Smooth muscle cell (in vitro differentiated cells): Measurements from ENCODE around the gene RB1. TPM values are rescaled to one million over a fixed set of nuclear protein-coding genes. Genes with fewer than 3 reads are reported as not detected.

Experiments used
- DNase-seq: peaks from one replicate; lab custom pipeline; 2025; ENCODE audit not compliant: unreplicated experiment; lab: John Stamatoyannopoulos, UW
- H2AFZ ChIP-seq: fragments of 200-600 bp; sonication (generic); 2 replicates; pipeline ENCODE4 v1.6.0; 2016; ENCODE audit warnings: antibody characterized with exemption, low read depth, mild to moderate bottlenecking
- H3F3A ChIP-seq: fragments of 200-600 bp; sonication (generic); 2 replicates; pipeline ENCODE4 v1.6.0; 2017; ENCODE audit warnings: antibody characterized with exemption, low read depth
- H3K27ac ChIP-seq: fragments of 200-600 bp; sonication (generic); 2 replicates; pipeline ENCODE4 v1.5.1; 2016; ENCODE audit warnings: low read depth, mild to moderate bottlenecking
- H3K27me3 ChIP-seq: fragments of 200-600 bp; sonication (generic); 2 replicates; pipeline ENCODE4 v1.6.1; 2016; ENCODE audit warnings: low read depth, mild to moderate bottlenecking
- H3K36me3 ChIP-seq: fragments of 200-600 bp; sonication (generic); 2 replicates; pipeline ENCODE4 v1.5.1; 2016; ENCODE audit warnings: low read depth
- H3K4me1 ChIP-seq: fragments of 200-600 bp; sonication (generic); 2 replicates; pipeline ENCODE4 v1.5.1; 2016; ENCODE audit warnings: low read depth
- H3K4me2 ChIP-seq: fragments of 200-600 bp; sonication (generic); 2 replicates; pipeline ENCODE4 v1.6.0; 2016; ENCODE audit warnings: mild to moderate bottlenecking
- H3K4me3 ChIP-seq: fragments of 200-600 bp; sonication (generic); 2 replicates; pipeline ENCODE4 v1.5.1; 2016; ENCODE audit warnings: mild to moderate bottlenecking
- H3K79me2 ChIP-seq: fragments of 200-600 bp; sonication (generic); 2 replicates; pipeline ENCODE4 v1.6.0; 2016; ENCODE audit warnings: low read depth, mild to moderate bottlenecking
- H3K9ac ChIP-seq: fragments of 200-600 bp; sonication (generic); 2 replicates; pipeline ENCODE4 v1.6.0; 2016; ENCODE audit warnings: low read depth
- H3K9me3 ChIP-seq: fragments of 200-600 bp; sonication (generic); replicated peaks from 2 replicates; pipeline ENCODE4 v1.5.1; 2016; ENCODE audit warnings: low read depth
- H4K20me1 ChIP-seq: fragments of 200-600 bp; sonication (generic); 2 replicates; pipeline ENCODE4 v1.6.0; 2016; ENCODE audit warnings: low read depth
- WGBS: methylation state at CpG from one replicate; pipeline ENCODE4 v1.1.7; 2016; ENCODE audit warnings: low lambda C conversion rate; 5-methylcytosine and 5-hydroxymethylcytosine counted together
- polyA plus RNA-seq: library from polyadenylated mRNA; unstranded; fragments of >200 nt; fragmentation: Nextera tagmentation; extraction: Ambion mirVana; gene quantifications from 2 replicates; pipeline ENCODE4 v1.2.1, GENCODE V29; 2016
- total RNA-seq: library from RNA; depleted of rRNA; stranded (reverse); fragments of >200 nt; gene quantifications from 2 replicates; pipeline ENCODE4 v1.2.3, GENCODE V29; 2014
- TF ChIP-seq, protein P1 (sequence below): fragments of 200-600 bp; sonication (generic); IDR thresholded peaks from 2 replicates; pipeline ENCODE4 v1.5.1; 2017; ENCODE audit warnings: borderline replicate concordance, mild to moderate bottlenecking, antibody characterized with exemption; ENCODE audit not compliant: insufficient read depth, poor library complexity, severe bottlenecking

The RB1 gene
- total and polyA plus RNA-seq, 2 experiments from 2014 or later = 12.5 to 40.2 TPM

GRCh38 chr13:48316826-48317510 is 13.4 kb downstream of the RB1 start:
- WGBS = 98% methylated on average over 41 of the region's 43 CpGs
- peaks cover 3% of the 10 kb centered on the region for H3K9me3 ChIP-seq

DNA sequence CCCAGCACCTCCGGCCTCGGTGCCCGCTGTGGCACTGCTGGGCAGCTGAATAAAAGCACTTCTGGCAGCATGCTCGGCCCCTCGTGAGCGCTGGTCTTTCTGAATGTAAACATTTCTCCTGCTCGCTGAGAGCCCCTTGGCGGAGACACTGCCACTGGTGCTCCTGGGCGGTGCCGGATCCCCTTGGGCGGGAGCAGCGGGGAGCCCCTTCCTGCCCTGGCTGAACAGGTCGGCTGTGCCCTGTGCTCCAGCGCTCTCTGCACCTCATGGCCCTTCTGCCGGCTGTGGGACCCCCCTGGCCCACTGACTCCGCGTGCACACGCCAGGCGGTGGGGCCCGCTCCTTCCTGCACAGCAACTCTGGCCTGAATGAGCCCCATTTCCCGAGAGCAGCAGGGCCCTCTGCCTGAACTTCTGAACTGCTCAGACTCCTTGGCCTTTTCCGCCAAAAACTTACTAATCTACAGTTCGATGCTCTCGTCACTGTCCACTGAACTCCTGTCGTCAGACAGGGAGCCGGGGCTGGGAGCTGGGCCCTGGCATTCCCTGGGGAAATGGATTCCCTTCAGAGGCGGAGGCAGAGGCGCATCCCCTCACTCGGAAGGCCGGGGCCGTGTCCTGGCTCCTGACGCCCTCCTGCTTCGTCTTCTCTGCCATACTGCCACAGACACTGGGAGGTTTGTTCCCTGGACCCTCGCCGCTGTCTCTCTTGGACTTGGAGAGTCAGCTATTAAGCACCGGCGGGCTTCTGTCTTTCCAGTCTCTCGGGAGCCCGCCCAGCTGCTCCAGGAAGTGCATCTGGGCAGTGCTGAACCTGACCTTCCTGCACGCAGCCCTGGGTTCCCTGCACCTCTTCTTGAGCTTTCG is 14.2 kb downstream of the RB1 start:
- WGBS = 96% methylated on average over 41 of the region's 41 CpGs

More at GRCh38 chr13:48316826-48317510, 13.4 kb downstream of the RB1 start:
- no peaks in the 10 kb centered on the region for H3K27me3 ChIP-seq
- H3K4me1 ChIP-seq = no peaks in the 10 kb centered on the region
- H3K27ac ChIP-seq = no peak overlapping the region
- H2AFZ ChIP-seq = no peak overlapping the region
- no peak overlapping the region for H3K4me3 ChIP-seq
- H3K36me3 ChIP-seq = peaks cover 3% of the 10 kb centered on the region
- no peaks in the 10 kb centered on the region for H4K20me1 ChIP-seq
- H3K9ac ChIP-seq = no peak overlapping the region
- H3F3A ChIP-seq = no peaks in the 10 kb centered on the region
- H3K79me2 ChIP-seq = peaks cover 22% of the 10 kb centered on the region
- TF ChIP-seq, protein P1, sequence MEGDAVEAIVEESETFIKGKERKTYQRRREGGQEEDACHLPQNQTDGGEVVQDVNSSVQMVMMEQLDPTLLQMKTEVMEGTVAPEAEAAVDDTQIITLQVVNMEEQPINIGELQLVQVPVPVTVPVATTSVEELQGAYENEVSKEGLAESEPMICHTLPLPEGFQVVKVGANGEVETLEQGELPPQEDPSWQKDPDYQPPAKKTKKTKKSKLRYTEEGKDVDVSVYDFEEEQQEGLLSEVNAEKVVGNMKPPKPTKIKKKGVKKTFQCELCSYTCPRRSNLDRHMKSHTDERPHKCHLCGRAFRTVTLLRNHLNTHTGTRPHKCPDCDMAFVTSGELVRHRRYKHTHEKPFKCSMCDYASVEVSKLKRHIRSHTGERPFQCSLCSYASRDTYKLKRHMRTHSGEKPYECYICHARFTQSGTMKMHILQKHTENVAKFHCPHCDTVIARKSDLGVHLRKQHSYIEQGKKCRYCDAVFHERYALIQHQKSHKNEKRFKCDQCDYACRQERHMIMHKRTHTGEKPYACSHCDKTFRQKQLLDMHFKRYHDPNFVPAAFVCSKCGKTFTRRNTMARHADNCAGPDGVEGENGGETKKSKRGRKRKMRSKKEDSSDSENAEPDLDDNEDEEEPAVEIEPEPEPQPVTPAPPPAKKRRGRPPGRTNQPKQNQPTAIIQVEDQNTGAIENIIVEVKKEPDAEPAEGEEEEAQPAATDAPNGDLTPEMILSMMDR = no peak
- no peak overlapping the region for H3K4me2 ChIP-seq
- no peak for DNase-seq

GRCh38 chr13:48318377-48318811 is 14.8 kb downstream of the RB1 start:
- H3K4me2 ChIP-seq = no peak overlapping the region
- no peaks in the 10 kb centered on the region for H3F3A ChIP-seq
- no peak overlapping the region for H3K27ac ChIP-seq
- no peak overlapping the region for H2AFZ ChIP-seq
- no peak overlapping the region for H3K4me3 ChIP-seq
- H3K27me3 ChIP-seq = no peaks in the 10 kb centered on the region
- H3K4me1 ChIP-seq = no peaks in the 10 kb centered on the region
- TF ChIP-seq, protein P1 = no peak
- H3K36me3 ChIP-seq = peaks cover 3% of the 10 kb centered on the region
- peaks cover 14% of the 10 kb centered on the region for H3K79me2 ChIP-seq
- WGBS = 97% methylated on average over 28 of the region's 28 CpGs
- no peak overlapping the region for H3K9ac ChIP-seq
- peaks cover 4% of the 10 kb centered on the region for H3K9me3 ChIP-seq
- no peaks in the 10 kb centered on the region for H4K20me1 ChIP-seq
- DNase-seq = no peak

More for the DNA sequence above, 14.2 kb downstream of the RB1 start:
- no peak overlapping the region for H3K27ac ChIP-seq
- H3K9me3 ChIP-seq = peaks cover 4% of the 10 kb centered on the region
- H3K79me2 ChIP-seq = peaks cover 18% of the 10 kb centered on the region
- no peaks in the 10 kb centered on the region for H4K20me1 ChIP-seq
- no peak overlapping the region for H3K4me2 ChIP-seq
- H3K4me3 ChIP-seq = no peak overlapping the region
- H3K36me3 ChIP-seq = peaks cover 3% of the 10 kb centered on the region
- H3K27me3 ChIP-seq = no peaks in the 10 kb centered on the region
- no peaks in the 10 kb centered on the region for H3K4me1 ChIP-seq
- no peak overlapping the region for H2AFZ ChIP-seq
- H3F3A ChIP-seq = no peaks in the 10 kb centered on the region
- H3K9ac ChIP-seq = no peak overlapping the region
- no peak for DNase-seq
- TF ChIP-seq, protein P1 = no peak
